HG03280 (cell line): ENCODE results near the gene SPSB1.
A peak's percentile ranks its signal among the peaks of the same experiment; 100 is the strongest.

ENCODE experiments used
- ATAC-seq: cut with Tn5 transposase; IDR thresholded peaks from one replicate; pipeline ENCODE4 v1.9.1; 2021; ENCODE audit warnings: mild to moderate bottlenecking, moderate library complexity; ENCODE audit not compliant: unreplicated experiment

Gene SPSB1

DNA sequence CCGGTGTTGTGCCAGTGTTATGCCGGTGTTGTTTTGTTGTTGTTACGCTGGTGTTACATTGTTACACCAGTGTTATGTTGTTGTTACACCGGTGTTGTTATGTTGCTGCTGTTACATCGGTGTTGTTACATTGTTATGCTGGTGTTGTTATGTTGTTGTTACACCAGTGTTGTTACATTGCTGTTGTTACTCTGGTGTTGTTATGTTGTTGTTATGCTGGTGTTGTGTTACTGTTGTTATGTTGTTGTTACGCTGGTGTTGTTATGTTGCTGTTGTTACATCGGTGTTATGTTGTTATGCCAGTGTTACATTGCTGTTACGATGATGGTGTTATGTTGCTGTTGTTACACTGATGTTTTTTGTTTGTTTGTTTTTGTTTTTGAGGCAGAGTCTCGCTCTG lies 34.1 kb upstream of the SPSB1 start:
- ATAC-seq, result no peak

DNA sequence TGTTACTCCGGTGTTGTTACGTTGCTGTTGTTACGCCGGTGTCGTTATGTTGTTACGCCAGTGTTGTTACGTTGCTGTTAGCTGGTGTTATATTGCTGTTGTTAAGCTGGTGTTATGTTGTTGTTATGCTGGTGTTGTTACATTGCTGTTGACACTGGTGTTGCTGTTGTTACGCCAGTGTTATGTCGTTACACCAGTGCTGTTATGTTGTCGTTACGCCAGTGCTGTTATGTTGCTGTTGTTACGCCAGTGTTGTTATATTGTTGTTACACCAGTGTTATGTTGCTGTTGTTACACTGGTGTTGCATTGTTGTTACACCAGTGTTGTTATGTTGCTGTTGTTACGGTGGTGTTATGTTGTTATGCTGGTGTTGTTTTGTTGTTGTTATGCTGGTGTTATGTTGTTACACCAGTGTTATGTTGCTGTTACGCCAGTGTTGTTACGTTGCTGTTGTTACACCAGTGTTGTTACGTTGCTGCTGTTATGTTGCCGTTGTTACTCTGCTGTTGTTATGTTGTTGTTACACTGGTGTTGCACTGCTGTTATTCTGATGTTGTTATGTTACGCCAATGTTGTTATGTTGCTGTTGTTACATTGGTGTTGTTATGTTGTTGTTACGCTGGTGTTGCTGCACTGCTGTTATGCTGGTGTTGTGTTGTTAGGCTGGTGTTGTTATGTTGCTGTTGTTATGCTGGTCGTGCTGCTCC lies 32.5 kb upstream of the SPSB1 start:
- ATAC-seq, result no peak

DNA sequence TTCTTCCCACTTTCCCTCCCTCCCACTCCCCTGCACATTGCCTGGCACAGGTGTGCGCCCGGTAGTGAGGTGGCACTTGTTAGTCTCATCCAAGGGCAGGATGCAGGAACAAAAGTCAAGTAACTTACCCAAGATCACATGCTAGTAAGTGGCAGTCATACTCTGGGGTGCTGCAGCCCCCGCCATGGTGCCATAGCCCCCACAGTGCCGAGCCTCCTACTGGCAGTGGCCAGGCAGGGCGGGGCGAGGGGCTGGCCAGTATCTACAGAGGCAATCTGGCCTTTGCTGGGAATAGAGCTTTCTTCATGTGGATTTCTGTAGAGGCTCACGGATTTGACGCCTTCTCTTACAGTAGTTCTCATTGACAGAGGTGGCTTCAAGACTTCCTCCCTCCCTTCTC lies 31.2 kb upstream of the SPSB1 start:
- no peak for ATAC-seq

DNA sequence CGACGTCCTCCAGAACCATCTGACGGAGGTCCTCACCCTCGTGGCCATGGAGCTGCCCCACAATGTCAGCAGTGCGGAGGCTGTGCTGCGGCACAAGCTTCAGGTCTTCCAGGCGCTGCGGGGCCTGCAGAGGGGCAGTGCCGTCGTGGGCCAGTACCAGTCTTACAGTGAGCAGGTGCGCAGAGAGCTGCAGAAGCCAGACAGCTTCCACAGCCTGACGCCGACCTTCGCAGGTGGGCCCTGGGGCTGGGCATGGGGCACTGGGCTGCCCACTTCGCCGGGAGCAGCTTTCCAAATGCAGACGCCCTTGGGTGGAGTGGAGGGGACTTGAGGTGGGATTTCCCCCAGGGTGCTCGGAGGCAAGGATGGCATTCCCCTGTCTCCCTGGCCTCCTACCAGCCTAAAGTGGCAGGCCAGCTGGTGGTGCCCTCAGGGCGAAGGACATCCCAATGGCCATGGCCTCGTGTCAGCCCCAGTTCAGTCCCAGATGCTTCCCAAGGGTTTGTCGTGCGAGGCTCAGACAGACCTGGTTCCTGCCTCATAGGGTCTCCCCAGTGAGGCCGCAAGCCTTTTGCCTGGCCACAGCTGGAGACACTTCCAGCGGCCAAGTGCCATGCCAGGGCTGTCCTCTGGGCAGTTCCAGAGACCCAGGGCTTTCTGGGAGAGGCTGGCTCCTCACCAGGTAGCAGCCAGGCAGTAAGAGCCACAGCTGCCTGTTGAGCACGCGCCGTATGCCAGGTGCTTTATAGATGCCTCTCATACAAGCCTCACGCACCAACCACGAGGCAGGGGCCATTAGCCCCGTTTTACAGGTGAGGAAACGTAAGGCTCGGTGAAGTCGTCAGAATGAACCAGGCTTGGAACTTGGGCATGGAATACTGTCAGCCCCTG lies 30.4 kb upstream of the SPSB1 start:
- ATAC-seq, result no peak

DNA sequence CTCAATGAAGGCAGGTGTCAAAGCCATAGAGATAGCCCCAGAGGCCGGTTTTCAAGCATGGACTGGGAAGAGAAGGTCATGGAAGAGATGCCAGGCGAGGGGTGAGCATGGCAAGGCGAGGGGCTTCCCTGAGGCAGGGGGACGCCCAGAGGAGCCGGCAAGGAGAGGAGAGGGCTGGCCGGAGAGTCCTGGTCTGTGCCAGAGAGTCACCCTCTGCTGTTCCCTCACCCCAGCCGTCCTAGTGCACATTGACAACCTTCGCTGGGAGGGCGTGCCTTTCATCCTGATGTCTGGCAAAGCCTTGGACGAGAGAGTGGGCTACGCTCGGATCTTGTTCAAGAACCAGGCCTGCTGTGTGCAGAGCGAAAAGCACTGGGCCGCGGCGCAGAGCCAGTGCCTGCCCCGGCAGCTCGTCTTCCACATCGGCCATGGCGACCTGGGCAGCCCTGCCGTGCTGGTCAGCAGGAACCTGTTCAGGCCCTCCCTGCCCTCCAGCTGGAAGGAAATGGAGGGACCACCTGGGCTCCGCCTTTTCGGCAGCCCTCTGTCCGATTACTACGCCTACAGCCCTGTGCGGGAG lies 29.3 kb upstream of the SPSB1 start:
- no peak for ATAC-seq

DNA sequence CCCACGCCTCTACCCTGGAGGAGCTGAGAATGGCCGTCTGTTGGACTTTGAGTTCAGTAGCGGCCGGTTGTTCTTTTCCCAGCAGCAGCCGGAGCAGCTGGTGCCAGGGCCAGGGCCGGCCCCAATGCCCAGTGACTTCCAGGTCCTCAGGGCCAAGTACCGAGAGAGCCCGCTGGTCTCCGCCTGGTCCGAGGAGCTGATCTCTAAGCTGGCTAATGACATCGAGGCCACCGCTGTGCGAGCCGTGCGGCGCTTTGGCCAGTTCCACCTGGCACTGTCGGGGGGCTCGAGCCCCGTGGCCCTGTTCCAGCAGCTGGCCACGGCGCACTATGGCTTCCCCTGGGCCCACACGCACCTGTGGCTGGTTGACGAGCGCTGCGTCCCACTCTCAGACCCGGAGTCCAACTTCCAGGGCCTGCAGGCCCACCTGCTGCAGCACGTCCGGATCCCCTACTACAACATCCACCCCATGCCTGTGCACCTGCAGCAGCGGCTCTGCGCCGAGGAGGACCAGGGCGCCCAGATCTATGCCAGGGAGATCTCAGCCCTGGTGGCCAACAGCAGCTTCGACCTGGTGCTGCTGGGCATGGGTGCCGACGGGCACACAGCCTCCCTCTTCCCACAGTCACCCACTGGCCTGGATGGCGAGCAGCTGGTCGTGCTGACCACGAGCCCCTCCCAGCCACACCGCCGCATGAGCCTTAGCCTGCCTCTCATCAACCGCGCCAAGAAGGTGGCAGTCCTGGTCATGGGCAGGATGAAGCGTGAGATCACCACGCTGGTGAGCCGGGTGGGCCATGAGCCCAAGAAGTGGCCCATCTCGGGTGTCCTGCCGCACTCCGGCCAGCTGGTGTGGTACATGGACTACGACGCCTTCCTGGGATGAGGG lies 28.5 kb upstream of the SPSB1 start:
- no peak for ATAC-seq

DNA sequence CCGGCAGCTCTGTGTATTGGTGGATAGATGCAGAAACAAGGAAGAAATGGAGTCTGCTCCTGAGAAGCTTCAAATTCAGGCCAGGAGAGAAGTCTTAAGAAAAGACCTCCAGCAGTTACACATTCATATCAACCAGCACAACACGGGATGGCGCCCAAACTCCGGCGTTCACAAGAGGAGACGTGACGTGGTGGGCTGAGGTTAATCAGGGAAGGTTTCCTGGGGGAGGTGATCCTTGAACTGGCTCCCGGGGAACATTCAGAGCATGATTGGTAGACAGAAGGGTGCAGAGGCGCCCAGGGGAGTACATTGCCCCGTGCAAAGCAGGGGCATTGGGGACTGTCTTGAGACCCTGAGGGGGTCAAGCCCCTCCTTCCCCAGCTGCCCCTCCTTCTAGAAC lies 27.7 kb upstream of the SPSB1 start:
- ATAC-seq, result no peak

DNA sequence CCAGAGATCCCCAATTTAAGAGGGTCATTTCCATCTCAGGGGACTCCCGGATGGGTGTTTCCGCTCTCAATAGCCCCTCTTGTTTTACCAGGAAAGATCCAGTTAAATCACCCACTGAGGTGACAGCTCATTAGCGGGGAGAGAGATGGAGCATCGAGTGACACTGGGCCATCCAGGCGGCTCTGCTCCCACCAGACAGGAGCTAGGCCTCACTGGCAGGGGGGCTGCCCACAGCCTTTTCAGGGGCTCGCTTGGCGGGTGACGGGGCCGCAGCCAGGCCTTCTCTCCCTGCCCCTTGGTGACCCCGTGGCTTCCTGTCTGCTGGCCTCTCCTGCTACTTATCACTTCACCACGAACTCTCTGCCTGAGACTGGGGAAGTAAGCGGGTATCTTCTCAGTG lies 26.7 kb upstream of the SPSB1 start:
- ATAC-seq, result no peak

DNA sequence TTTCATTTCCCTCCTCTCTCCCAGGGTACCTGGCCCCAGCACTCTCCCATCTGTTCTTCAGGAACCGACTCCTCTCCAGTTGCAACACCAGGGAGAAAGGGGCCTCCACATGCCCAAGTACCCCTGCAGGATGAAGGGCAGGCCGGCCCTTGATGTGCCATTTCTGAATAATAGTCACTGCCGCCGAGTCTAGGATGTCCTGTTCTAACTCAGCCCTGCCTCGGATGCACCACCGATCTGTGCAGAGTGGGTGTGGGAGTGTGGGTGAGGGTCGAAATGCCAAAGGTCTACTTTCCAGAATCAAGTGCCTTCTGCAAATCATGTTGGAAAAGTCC lies 25.4 kb upstream of the SPSB1 start:
- ATAC-seq, result no peak

DNA sequence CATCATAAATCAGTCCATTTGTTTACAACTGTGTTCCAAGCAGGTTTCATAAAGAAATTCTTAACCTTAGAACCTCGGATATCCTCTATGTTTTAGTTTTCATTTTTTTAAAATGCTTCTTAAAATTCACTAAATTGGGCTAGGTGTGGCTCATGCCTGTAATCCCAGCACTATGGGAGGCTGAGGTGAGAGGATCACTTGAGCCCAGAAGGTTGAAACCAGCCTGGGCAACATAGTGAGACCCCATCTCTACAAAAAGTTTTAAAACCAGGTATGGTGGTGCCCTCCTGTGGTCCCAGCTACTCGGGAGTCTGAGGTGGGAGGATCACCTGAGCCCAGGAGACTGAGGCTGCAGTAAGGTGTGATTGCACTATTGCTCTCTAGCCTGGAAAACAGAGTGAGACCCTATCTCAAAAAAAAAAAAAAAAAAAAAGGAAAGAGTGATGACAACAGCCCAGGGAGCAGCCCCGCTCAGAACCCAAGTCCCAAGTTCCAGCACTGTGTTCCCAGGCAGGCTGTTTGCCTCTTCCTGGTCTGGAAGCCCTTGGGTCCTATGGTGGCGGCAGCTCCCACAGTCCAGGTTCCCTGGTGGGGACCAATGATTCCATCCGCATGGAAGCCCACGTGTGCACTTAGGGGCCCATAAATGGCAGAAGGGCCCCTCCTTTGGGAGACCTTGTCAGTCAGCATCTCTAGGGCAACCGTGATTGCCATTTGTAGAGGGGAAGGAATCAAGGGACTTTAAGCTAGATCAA lies 24.7 kb upstream of the SPSB1 start:
- ATAC-seq, result no peak

DNA sequence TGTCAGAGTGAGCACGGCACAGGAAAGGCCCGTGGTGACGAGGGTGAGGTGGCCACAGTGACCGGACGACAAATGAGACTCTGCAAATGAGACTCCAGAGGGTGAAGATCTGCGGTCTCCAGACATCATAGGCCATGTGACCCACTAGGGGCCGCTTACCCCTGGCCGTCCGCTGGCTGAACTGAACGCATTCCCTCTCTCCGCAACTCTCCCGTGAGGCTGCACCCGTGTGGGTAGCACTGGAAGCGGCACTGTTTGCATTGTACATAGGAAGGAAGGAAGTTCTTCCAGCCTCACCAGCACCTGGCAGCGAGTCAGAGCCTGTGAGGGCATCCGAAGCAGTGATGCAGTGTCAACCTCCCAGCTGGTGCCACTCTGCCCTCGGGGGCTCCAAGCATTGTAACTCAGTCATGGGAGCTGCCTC lies 23.6 kb upstream of the SPSB1 start:
- no peak for ATAC-seq

DNA sequence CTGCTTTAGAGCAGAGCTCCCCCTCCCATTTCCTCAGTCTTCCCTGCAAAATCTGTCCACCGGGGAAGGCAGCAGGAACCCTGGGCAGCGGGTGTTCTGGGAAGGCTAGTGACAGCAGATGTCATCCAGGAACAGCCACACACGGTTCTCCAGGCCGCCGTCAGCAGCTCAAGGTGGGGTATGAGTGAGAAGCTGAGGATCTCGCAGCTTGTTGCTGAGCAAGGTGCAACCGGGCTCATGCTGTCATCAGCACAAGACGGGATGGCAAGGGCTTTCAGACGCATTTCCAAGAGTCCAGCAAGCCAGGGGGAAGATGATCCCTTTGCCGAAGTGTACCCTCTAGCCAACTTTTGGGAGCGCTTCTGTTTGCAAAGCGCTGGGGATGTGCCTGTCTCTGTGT lies 23.0 kb upstream of the SPSB1 start:
- no peak for ATAC-seq

DNA sequence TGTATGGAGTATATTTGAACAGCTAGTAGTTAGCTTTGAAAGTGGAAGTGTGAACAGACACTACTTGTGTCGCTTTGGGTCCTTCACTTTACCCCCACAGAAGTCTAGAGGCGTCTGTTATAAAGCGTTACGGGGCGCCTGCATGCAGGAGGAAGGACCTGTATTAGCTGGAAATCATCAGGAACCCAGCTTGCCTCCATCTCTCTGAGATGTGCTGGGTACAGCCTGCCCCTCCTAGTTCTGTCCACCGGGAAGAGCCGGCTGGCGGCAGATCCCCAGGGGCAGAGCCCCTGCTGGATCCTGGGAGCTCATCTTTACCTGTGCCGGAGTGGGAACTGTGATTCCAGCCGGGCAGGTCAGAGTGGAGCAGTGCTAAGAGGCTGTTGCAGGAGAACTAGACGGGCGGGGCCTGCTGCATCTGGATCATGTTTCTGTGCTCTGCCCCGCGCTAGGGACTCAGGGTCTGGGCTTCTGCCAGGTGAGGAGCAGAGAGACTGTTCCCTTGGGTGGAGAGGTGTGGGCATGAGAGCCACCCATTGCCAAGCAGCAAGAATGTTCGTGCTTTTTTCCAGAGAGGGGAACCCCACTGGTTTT lies 22.3 kb upstream of the SPSB1 start:
- ATAC-seq, result no peak

DNA sequence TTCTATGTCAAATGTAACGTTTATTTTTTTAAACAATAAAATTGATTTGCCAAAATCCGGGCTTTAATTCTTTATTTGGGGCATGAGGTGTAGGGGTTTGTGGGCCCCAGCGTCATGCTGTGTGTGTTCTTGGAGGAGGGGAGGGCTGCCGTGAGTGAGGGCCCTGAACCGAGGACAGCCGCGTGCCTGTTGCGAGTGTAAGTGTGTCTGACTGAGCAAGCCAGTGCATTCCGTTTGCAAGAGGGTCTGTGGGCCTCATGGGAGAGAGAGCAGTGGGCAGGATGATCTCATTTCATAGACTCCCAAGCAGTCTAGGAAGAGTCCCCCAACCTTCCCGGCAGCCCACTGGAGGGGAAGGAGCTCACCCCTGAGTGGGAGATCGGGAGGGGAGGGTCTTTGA lies 21.4 kb upstream of the SPSB1 start:
- no peak for ATAC-seq

DNA sequence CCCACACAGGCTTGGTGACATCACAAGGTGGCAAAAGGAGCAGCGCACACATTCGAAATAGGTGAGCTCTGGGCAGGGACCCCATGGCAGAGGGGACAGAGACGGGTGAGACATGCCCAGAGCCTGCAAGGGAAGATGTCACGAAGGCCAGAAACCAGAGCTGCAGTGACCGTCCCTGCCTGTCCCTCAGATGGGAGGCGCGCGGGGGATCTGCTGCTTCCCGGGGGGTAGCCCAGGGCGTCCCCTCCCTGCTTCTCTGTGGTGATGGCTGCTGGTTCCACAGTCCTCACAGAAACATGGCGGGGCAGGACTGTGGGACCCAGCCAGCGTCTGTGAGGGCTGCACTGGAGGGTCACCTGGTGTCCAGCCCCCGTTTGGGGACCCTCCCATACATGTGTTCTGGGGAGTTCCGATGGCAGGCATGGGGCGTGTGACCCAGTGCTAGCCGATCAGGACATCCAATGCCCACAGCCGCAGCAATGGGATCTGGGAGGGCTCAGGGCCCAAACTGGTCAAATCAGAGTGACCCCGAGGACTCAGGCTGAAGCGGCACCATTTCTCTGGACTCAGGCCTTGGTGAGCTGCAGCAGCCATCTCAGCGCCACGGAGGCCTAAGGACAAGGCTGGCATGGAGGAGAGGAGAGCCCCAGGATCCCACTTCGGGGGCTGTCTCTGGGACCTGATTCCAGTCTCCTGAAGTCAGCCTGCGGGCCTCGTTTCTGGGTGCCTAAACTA lies 20.7 kb upstream of the SPSB1 start:
- ATAC-seq, result no peak

DNA sequence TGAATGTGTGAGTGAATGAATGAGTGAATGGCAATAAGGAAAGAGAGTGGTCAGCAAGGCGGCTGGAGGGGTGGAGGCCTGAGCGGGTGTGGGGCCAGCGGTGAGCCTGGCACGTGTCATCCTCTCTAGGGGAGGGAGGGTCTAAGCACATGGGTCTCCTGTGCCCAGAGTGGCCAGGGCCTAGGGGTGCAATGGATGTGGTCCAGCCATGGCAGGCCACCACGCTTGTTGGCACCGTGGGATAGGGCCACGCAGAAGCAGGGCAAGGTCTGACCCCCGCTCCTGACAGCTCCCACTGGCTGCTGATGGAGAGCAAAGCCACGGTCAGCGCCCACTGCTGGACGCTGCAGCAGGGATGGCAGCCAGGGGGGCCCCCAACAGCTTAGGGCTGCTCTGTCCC lies 19.5 kb upstream of the SPSB1 start:
- ATAC-seq, result no peak

DNA sequence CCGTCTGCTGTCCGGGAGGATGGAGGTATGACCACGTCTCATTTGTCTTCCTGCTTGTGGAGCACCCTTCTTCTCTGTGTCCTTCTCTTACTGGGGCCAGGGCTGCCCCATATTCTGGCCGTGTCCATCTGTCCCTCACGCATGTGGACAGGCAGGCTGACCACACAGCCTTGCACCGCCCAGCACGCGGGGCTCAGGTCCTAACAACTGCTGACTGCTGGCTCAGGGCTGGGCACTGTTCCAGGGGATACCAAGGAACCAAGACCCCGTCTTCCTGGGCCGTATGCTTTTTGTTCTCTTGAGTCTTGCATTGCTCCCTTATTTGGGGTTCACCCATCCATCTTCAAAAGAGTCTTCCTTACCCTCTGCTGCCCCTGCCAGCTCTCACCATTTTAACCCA lies 17.5 kb upstream of the SPSB1 start:
- ATAC-seq, result no peak

DNA sequence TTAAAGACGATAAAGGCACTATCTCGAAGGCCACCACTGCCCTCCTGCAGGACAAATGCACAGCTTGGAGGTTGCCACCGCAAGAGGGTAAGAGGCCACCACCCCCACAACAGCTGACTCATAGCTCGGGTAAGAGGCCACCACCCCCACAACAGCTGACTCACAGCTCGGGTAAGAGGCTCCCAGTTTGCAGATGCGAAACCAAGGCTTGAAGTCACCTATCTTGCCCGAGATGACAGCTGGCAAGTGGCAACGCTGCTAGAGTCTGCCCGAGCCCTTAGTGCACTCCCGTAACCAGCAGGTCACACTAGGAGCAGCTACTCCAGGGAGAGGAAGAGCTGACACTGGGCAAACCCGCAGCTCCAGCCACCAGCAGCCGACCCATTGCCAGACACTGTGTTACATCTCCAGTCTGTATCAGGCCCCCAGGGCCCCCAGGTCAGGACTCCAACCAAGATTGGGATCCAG lies 17.1 kb upstream of the SPSB1 start:
- ATAC-seq, result peak; percentile 68

DNA sequence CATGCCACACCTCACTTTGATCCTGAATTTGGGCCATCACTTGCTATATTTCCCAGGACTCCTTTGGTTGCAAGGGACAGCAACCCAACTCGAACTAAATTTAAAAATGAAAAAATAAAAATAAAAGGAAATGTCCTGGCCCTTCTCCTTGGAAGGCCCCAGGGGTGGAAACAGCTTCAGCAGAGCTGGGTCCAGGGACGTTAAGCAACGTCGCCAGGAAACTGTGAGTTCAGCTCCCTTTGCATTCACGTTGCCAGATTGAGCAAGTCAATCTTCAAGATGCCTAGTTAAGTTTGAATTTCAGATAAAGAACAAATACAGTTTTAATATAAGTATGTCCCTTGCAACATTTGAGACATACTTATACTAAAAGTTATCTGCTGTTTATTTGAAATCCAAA lies 14.6 kb upstream of the SPSB1 start:
- no peak for ATAC-seq
